HG03378 (cell line): ENCODE measurements around the gene XYLT1.

ENCODE experiments used
- ATAC-seq: cut with Tn5 transposase; IDR thresholded peaks from one replicate; pipeline ENCODE4 v1.9.1; 2021; ENCODE audit warnings: mild to moderate bottlenecking, moderate library complexity; ENCODE audit not compliant: unreplicated experiment

The XYLT1 gene

GRCh38 chr16:17238285-17239028 is 232.3 kb downstream of the XYLT1 start:
- ATAC-seq: no peak

- no peak for ATAC-seq
These were observed 233.3 kb downstream of the XYLT1 start for GRCh38 chr16:17237350-17237944.

DNA sequence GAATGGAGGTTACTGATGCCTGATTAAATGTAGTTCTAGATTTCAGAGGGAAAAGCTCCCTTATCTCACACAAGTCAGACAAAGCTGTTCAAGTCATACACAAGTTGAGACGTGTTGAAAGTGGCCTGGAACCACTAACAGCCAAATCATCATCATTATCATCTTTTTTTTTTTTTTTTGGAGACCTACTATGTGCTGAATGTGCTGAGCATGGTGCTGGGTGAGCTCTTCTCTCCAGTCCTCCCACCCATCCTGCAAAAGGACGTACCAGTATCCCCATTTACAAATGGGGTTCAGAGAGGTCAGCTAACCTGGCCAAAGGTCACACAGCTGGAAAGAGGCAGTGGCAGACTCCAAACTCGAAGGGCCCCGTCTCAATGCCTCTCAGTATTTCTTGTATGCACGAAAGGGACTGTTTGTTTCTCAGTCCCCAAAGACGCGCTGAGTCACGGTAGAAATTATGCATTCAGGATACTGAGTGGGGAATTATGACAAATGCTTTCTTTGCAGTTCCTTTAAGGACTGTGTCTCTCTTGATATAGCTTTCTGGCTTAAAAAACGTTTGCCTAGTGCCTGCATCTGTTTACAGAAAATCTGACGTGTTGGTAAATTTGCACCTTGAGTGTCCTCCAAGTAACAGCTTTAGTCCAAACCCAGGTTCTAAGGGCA is 235.5 kb downstream of the XYLT1 start:
- no peak for ATAC-seq

DNA sequence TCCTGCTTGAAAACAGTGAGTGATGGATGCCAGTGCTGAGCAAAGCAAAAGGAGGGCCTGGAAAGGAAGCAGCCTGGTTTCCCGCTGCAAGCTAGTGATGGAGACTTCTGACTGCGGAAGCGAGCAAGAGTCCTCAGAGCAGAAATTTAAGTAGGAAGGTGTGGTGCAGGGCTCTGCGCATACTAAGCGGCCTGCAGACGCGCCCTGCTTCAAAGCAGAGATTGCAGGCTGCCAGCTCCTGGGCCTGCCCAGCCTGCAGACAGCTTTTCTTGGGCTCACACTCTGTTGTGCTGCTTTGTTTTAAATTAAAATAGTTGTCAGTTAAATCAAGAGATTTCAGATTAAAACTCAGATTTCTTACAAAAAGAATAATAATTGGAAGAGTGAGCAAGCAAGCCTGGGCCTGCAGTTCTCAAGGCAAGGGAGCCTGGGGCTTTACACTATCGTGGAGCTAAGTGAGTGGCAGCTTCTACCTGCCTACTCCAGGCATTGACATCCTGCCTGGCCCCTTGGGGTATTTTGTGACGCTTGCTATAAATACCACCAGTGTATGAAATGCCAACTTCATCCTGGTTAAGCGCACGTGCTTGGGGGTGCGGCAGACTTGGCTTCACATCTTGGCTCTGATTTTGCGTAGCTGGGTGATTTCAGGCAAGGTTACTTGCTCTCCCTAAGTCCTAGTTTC is 237.3 kb downstream of the XYLT1 start:
- ATAC-seq: no peak

DNA sequence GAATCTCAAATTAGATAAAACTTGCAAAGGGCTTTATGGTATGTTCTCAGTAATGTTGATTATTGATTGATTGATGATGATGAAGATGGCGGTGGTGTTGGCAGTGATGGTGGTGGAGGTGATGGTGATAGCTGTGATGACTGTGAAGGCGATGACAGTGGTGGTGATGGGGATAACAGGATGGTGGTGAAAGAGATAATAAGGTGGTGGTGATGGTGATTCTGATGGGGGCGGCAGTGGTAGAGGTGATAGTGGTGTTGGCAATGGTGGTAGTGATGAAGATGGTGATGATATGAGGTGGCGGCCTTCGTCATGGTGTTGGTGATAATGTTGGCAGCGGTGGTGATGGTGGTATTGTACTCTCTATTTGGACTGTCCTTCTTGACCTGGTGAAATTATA is 238.3 kb downstream of the XYLT1 start:
- ATAC-seq: no peak

GRCh38 chr16:17231972-17232371 is 238.8 kb downstream of the XYLT1 start:
- ATAC-seq: no peak

GRCh38 chr16:17230932-17231581 is 239.7 kb downstream of the XYLT1 start:
- no peak for ATAC-seq

- ATAC-seq: no peak
These were observed 241.0 kb downstream of the XYLT1 start for GRCh38 chr16:17229766-17230165.

GRCh38 chr16:17229131-17229530 is 241.6 kb downstream of the XYLT1 start:
- ATAC-seq: no peak

- no peak for ATAC-seq
These were observed 242.1 kb downstream of the XYLT1 start for GRCh38 chr16:17228708-17229055.

DNA sequence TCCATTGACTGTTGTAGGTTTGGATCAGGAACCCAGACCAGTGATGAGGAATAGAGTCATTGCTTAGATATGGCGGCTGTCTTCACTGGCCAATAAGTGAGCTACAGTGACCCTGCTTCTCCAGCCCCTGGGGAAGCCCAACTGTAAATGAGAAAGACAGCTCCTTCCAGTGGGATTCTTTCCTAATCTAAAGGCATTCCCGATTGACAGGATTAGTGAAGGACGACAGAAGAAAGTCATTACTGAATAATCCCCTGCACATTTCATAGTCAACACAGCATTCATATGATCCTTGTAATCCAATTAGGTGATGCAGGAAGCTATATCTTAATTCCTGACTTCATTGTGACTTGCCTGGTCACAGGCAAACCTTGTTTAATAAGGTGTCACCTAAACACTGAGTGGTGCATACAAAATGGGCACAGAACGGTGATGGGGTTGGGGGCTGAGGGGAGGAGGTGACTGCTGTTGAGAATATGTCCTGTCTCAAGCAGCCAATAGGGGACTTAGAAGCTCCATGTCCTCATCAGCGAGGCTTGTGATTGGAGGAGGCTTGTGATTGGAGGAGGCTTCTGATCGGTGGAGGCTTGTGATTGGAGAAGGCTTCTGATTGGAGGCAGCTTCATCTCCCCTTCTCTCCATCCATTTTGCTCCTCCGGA is 242.6 kb downstream of the XYLT1 start:
- no peak for ATAC-seq

- no peak for ATAC-seq
These were observed 243.5 kb downstream of the XYLT1 start for GRCh38 chr16:17227278-17227677.

GRCh38 chr16:17225541-17225940 is 245.2 kb downstream of the XYLT1 start:
- no peak for ATAC-seq

DNA sequence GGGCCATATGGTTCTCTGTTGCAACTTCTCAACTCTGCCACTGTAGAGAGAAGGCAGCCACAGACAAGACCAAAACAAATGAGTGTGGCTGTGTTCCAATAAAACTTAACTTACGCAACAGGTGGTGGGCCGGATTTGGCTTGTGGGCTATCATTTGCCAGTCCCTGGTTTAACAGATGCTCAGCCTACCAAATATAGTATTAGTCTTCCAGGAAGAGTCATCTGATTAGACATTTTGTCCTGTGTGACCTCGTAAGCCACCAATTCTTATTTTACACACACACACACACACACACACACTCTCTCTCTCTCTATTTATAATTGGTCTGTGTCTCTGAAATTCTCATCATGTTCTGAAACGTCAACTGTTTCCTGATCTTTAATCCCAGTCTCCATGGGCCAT is 245.9 kb downstream of the XYLT1 start:
- ATAC-seq: no peak

DNA sequence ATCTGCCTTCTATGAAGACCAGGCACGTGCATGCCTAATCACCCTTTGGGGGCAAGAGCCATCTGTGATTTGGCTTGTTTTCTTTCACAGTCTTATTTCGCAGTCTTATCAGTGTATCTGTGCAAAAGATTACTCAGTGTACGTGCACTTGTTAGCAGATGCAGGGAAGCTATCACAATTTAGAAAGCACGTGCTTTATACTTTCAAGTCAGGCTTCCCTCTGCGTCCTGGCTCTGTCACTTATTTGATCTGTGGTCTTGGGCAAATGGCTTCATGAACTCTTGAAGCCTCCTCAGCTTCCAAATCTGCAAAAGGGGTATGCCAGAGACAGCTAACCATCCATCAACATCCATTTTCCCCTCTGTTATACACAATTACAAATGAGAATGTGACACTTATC is 246.4 kb downstream of the XYLT1 start:
- ATAC-seq: no peak

- ATAC-seq: no peak
These were observed 247.2 kb downstream of the XYLT1 start for GRCh38 chr16:17223576-17223975.

GRCh38 chr16:17222871-17223401 is 247.8 kb downstream of the XYLT1 start:
- ATAC-seq: no peak

DNA sequence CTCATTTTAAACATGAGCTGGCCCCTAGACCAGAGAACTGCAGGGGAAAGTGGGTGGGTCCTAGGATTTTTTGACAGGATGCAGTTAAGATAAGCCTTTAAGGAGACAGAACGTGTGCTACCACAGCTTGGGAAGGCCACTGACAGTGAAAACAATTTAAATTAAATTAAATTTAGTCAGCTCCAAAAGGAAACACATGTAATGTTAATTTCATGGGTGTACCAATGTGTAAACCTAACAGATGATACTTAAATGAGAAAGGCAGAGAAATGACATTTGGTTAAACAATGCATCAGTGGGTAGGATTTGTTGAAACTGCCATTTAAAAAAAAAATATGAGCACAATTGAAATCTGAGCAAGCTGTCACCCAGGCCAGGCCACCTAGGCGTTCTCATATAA is 250.8 kb downstream of the XYLT1 start:
- ATAC-seq: no peak

DNA sequence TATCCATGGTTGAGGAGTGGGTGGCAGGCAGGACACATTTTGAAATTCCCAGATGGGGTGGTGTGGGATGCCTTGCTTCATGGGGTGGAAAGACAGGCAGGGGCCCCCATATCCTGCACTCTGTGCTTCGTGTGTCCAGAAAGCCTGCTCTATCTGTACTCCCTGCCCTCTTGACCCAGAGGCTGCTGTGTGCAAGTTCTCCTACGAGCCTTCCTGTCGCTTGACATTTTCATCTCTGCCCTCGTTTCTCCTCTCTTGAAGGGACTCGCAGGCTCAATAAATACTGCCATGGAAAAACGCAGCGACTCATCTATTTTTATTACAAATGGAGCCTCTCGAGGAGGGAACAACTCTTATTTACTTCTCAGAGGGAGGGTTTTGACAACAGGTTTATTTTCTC is 254.8 kb downstream of the XYLT1 start:
- no peak for ATAC-seq

DNA sequence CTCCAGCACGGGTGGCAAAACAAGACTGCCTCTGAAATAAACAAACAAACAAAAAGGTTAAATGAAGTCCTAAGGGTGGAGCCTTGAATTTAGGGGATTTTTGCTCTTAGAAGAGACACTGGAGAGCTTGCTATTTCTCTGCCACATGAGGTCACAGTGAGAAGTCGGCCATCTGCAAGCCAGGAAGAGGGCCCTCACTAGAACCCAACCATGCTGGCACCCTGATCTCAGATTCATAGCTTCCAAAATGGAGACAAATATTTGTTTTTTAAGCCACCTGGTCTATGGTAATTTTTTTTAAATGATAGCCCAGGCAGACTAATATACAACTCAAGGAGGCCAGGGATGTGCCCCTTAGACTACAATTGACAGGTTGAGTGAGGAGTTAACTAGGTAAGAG is 255.5 kb downstream of the XYLT1 start:
- ATAC-seq: no peak
